Transverse colon (tissue), 4 donors: ENCODE measurements around the gene WWOX.

Experiments
- EP300 ChIP-seq: sonication (generic); formaldehyde crosslinking; IDR thresholded peaks from one replicate; pipeline ENCODE4 v1.6.1; 2017; ENCODE audit warnings: antibody characterized with exemption, low read depth
- POLR2A ChIP-seq: fragments of 450-650 bp; IDR thresholded peaks from one replicate; pipeline ENCODE4 v1.6.1; 2016; ENCODE audit warnings: antibody characterized with exemption, mild to moderate bottlenecking, moderate library complexity
- POLR2AphosphoS5 ChIP-seq, 3 donors: sonication (generic); formaldehyde crosslinking; IDR thresholded peaks; one replicate each; pipeline ENCODE4 v1.6.1; 2016; ENCODE audit warnings: antibody characterized with exemption in 3 of 3
- TF ChIP-seq, protein P1 (sequence below), 5 experiments: fragments of 200-600 bp in 3 of 5; fragments of 450-650 bp in 2 of 5; sonication (generic) in 3 of 5; IDR thresholded peaks; 1 replicate in 2 of 5; 2 replicates in 3 of 5; pipeline ENCODE4 v1.5.1; 2016 to 2017; ENCODE audit warnings: antibody characterized with exemption in 5 of 5, inconsistent platforms in 3 of 5, mild to moderate bottlenecking in 2 of 5, moderate library complexity in 1 of 5

GRCh38 chr16:78520470-78520869 lies 421.0 kb downstream of the WWOX start:
- TF ChIP-seq, protein P1, sequence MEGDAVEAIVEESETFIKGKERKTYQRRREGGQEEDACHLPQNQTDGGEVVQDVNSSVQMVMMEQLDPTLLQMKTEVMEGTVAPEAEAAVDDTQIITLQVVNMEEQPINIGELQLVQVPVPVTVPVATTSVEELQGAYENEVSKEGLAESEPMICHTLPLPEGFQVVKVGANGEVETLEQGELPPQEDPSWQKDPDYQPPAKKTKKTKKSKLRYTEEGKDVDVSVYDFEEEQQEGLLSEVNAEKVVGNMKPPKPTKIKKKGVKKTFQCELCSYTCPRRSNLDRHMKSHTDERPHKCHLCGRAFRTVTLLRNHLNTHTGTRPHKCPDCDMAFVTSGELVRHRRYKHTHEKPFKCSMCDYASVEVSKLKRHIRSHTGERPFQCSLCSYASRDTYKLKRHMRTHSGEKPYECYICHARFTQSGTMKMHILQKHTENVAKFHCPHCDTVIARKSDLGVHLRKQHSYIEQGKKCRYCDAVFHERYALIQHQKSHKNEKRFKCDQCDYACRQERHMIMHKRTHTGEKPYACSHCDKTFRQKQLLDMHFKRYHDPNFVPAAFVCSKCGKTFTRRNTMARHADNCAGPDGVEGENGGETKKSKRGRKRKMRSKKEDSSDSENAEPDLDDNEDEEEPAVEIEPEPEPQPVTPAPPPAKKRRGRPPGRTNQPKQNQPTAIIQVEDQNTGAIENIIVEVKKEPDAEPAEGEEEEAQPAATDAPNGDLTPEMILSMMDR (IDR thresholded peaks at IDR 0.05): no peak
- TF ChIP-seq POLR2A: no peak
- no peak for TF ChIP-seq POLR2AphosphoS5 (IDR thresholded peaks at IDR 0.05)
- no peak for TF ChIP-seq EP300
